H1 (cell line): ENCODE measurements around the gene TLE4. TPM values are rescaled to one million over a fixed set of nuclear protein-coding genes. Genes with fewer than 3 reads are reported as not detected.

ENCODE experiments used
- CTCF ChIP-seq, 3 experiments: IDR thresholded peaks; 1 replicate in 2 of 3; 2 replicates in 1 of 3; pipeline versions ENCODE4 v1.5.1 to v1.6.1; 2011; ENCODE audit warnings: low read length in 3 of 3, mild to moderate bottlenecking in 3 of 3, inconsistent platforms in 2 of 3, low read depth in 1 of 3, moderate library complexity in 1 of 3; ENCODE audit not compliant: insufficient read depth in 1 of 3; ENCODE audit errors: control extremely low read depth in 1 of 3
- JUND ChIP-seq: IDR thresholded peaks from 2 replicates; pipeline ENCODE4 v1.6.1; 2011; ENCODE audit warnings: mild to moderate bottlenecking, improper control_type of control experiment, low read length
- MAX ChIP-seq: IDR thresholded peaks from 2 replicates; pipeline ENCODE4 v1.6.1; 2012; ENCODE audit warnings: inconsistent platforms
- YY1 ChIP-seq: IDR thresholded peaks from 2 replicates; pipeline ENCODE4 v1.6.1; 2011; ENCODE audit warnings: low read depth, mild to moderate bottlenecking, low read length
- polyA plus RNA-seq, 7 experiments: library from polyadenylated mRNA; depleted of rRNA in 3 of 7; stranded (reverse) in 5 of 7; unstranded in 2 of 7; fragments of >200 nt in 5 of 7; fragments of 200-250 nt in 2 of 7; gene quantifications; 1 replicate in 5 of 7; 2 replicates in 1 of 7; 4 replicates in 1 of 7; pipeline versions ENCODE4 v1.2.1 to v1.2.3, GENCODE V29; 2011 to 2013; ENCODE audit warnings: missing spikeins in 2 of 7, mixed read lengths in 2 of 7
- total RNA-seq: library from RNA; stranded (reverse); fragmentation: NEBNext Ultra II Directional; extraction: Animal tissue kit (Norgen Biotek cat#: 25700); gene quantifications from 2 replicates; pipeline ENCODE4 v1.2.1, GENCODE V29; 2021

TLE4 gene
- total and polyA plus RNA-seq, 2 of the 8 experiments (the other 6 are each of a cell fraction or from before 2014, with no cell fraction given), result 32.4 to 36.9 TPM

GRCh38 chr9:79604149-79604548, 32.4 kb downstream of the TLE4 start (continued):
- no peak for TF ChIP-seq CTCF (IDR thresholded peaks at IDR 0.05; ENCODE audit: control extremely low read depth in 1 of 3, insufficient read depth in 1 of 3, low read depth in 1 of 3, low read length in 3 of 3)
- no peak for TF ChIP-seq MAX
- TF ChIP-seq YY1, result no peak
- no peak for TF ChIP-seq JUND
- TF ChIP-seq, all 59 proteins: peak for 0
